ENCODE measurements around the gene SMARCA4. TPM values are rescaled to one million over a fixed set of nuclear protein-coding genes. Genes with fewer than 3 reads are reported as not detected.
A peak's percentile ranks its signal among the peaks of the same experiment; 100 is the strongest.
"Not testable (repeated sequence)": the region's sequence is repeated elsewhere in the genome, so short reads cannot be mapped to it uniquely, and the experiment has no call there.

The SMARCA4 gene
- total RNA-seq, 2 experiments from 2014 or later: 107 to 114 TPM

GRCh38 chr19:10921910-10922637, 38.8 kb upstream of the SMARCA4 start:
- CTCF ChIA-PET: no interaction called here
- no peak for DNase-seq
- Mint-ChIP-seq H3K4me1 (no peaks in the 10 kb centered on the region), H3K27me3 (no peaks in the 10 kb centered on the region), H3K36me3 (no peaks in the 10 kb centered on the region), H3K9me3 (ENCODE audit: low read depth) (no peaks in the 10 kb centered on the region), H3K4me3 (no peak overlapping the region), H3K27ac (no peak overlapping the region)
- ATAC-seq: no peak

GRCh38 chr19:10922638-10923014, 38.2 kb upstream of the SMARCA4 start:
- H3K27me3 Mint-ChIP-seq: no peaks in the 10 kb centered on the region
- DNase-seq: no peak
- ATAC-seq: no peak
- H3K9me3 Mint-ChIP-seq (ENCODE audit: low read depth): no peaks in the 10 kb centered on the region
- H3K4me3 Mint-ChIP-seq: no peak overlapping the region
- CTCF ChIA-PET: no interaction called here
- no peak overlapping the region for H3K27ac Mint-ChIP-seq
- H3K36me3 Mint-ChIP-seq: no peaks in the 10 kb centered on the region
- H3K4me1 Mint-ChIP-seq: peaks cover 5% of the 10 kb centered on the region

GRCh38 chr19:10923260-10924112, 37.3 kb upstream of the SMARCA4 start:
- CTCF ChIA-PET: no interaction called here
- H3K4me3 Mint-ChIP-seq: no peak overlapping the region
- H3K9me3 Mint-ChIP-seq (ENCODE audit: low read depth): no peaks in the 10 kb centered on the region
- H3K27me3 Mint-ChIP-seq: no peaks in the 10 kb centered on the region
- DNase-seq (no peak), ATAC-seq (no peak)
- no peaks in the 10 kb centered on the region for H3K36me3 Mint-ChIP-seq
- H3K27ac Mint-ChIP-seq: no peak overlapping the region
- peaks cover 8% of the 10 kb centered on the region for H3K4me1 Mint-ChIP-seq

DNA sequence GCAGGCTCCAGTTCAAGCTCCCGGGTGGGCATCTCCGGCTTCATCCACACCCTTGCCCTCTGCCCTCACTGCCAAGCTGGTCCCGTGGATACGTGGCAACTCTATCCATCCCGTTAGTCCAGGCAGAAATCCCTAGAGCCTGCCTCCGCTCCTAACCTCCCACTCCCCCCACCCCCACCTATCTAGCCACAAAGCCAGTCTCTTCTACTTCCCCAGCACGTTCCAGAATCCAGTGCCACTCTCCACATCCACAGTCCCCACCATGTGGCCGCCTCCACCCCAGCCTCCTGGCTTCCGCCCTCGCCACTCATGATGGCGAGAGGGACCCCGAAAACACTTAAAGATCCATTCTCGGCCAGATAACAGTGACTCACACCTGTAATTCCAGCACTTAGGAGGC, 36.2 kb upstream of the SMARCA4 start:
- no peak overlapping the region for H3K27ac Mint-ChIP-seq
- peaks cover 11% of the 10 kb centered on the region for H3K4me1 Mint-ChIP-seq
- CTCF ChIA-PET: no interaction called here

GRCh38 chr19:10927730-10928562, 32.9 kb upstream of the SMARCA4 start:
- H3K27ac Mint-ChIP-seq: peak overlapping the region; percentile 83
- H3K36me3 Mint-ChIP-seq: peaks cover 8% of the 10 kb centered on the region
- no peaks in the 10 kb centered on the region for H3K9me3 Mint-ChIP-seq (ENCODE audit: low read depth)
- CTCF ChIA-PET: interaction anchor here (0.5 to 2.0 kb wide), 5 partner anchors 9 to 400 kb away, joined by 3 to 9 read pairs (median 6); no protein-coding TSS in a partner anchor
- H3K4me1 Mint-ChIP-seq: peaks cover 25% of the 10 kb centered on the region
- peak overlapping the region; percentile 86 for H3K4me3 Mint-ChIP-seq
- no peak for DNase-seq
- ATAC-seq: peak; percentile 1
- no peaks in the 10 kb centered on the region for H3K27me3 Mint-ChIP-seq

More for the DNA sequence above, 36.2 kb upstream of the SMARCA4 start:
- ATAC-seq (no peak), DNase-seq (no peak)
- H3K36me3 Mint-ChIP-seq: no peaks in the 10 kb centered on the region
- H3K9me3 Mint-ChIP-seq (ENCODE audit: low read depth): no peaks in the 10 kb centered on the region
- no peaks in the 10 kb centered on the region for H3K27me3 Mint-ChIP-seq
- no peak overlapping the region for H3K4me3 Mint-ChIP-seq

DNA sequence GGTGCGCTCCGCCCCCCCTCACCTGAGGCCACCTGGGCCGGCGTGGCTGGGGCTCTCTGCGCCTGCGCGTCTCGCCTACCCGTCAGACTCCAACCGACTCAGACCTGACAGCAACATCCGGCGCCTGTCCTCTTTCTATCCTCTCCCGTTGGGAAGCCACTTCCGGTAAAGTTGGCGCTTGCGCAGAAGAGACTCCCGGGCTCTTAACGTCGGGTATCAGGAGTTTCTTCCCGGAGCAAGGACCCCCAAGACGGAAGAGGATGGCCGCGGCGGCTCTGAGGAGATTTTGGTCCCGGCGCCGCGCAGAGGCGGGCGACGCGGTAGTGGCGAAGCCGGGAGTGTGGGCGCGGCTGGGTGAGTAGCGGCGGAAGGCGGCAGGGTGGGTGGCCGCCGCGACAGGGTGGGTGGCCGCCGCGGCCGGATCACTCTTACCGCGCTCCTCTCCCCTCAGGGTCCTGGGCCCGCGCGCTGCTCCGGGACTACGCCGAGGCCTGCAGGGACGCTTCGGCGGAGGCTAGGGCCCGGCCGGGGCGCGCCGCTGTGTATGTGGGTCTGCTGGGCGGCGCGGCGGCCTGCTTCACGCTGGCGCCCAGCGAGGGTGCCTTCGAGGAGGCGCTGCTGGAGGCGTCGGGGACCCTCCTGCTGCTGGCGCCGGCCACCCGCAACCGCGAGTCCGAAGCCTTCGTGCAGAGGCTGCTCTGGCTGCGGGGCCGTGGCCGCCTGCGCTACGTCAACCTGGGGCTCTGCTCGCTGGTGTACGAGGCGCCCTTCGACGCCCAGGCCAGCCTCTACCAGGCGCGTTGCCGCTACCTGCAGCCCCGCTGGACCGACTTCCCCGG, 32.0 kb upstream of the SMARCA4 start, which contains the start of the genes TIMM29 and YIPF2:
Gene TIMM29, plus strand, starts transcription at position 249 of the 839 bp plus-strand sequence. Its CDS starts 12 bp downstream, at position 261.
Gene YIPF2, minus strand, starts transcription at position 77 of the 839 bp plus-strand sequence. CDS start 229 bp downstream, outside the sequence.
- Mint-ChIP-seq H3K4me1 (peaks cover 25% of the 10 kb centered on the region), H3K36me3 (peaks cover 8% of the 10 kb centered on the region), H3K27ac (peak within 1 kb of the TSS; percentile 83), H3K4me3 (peak within 1 kb of the TSS; percentile 86), H3K9me3 (ENCODE audit: low read depth) (no peaks in the 10 kb centered on the region), H3K27me3 (no peaks in the 10 kb centered on the region)
- CTCF ChIA-PET: interaction anchor here (1.2 to 3.5 kb wide), 3 partner anchors 8 to 56 kb away, joined by 3 to 26 read pairs (median 9); no protein-coding TSS in a partner anchor
- DNase-seq (peak; percentile 97), ATAC-seq (peak; percentile 90)

- DNase-seq: no peak
- H3K4me1 Mint-ChIP-seq: peaks cover 25% of the 10 kb centered on the region
- no peaks in the 10 kb centered on the region for H3K9me3 Mint-ChIP-seq (ENCODE audit: low read depth)
- peaks cover 8% of the 10 kb centered on the region for H3K36me3 Mint-ChIP-seq
- CTCF ChIA-PET: interaction anchor here (0.9 to 3.5 kb wide), 2 partner anchors 11 to 13 kb away, joined by 3 to 26 read pairs; no protein-coding TSS in a partner anchor
- H3K27ac Mint-ChIP-seq: peak overlapping the region; percentile 69
- H3K27me3 Mint-ChIP-seq: no peaks in the 10 kb centered on the region
- peak overlapping the region; percentile 86 for H3K4me3 Mint-ChIP-seq
- no peak for ATAC-seq
Measured at GRCh38 chr19:10929402-10929794, 31.4 kb upstream of the SMARCA4 start.

DNA sequence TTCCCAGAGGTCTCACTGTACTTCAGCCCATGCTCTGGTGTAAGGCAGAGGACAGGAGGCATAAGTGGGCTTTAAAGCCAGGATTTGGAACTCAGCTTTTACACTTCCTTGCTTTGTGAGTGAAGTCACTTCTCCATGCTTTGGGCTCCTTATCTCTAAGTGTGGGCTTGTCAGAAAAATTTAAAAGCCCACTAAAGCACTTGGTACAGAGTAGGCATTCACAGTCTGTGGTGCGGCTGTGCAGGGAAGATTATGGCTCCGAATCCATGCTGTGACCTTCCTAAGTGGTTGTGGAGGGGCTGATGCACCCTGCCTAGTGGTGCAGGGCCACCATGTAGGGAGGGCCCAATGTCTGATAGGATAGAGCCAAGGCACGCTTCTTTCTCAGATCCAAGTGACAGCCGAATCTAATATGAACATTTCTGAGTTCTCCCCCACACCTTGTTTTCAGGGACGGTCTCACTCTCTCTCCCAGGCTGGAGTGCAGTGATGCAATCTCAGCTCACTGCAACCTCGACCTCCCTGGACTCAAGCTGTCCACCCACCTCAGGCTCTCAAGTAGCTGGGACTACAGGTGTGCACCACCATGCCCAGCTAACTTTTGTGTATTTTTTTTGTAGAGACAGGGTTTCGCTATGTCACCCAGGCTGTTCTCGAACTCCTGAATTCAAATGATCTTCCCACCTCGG, 25.3 kb upstream of the SMARCA4 start:
- CTCF ChIA-PET: interaction anchor here (0.8 to 2.4 kb wide), 12 partner anchors 8 to 271 kb away, joined by 3 to 26 read pairs (median 8); partner anchors contain the start of genes TIMM29 and YIPF2
- DNase-seq: no peak
- Mint-ChIP-seq H3K27me3 (no peaks in the 10 kb centered on the region), H3K9me3 (ENCODE audit: low read depth) (no peaks in the 10 kb centered on the region), H3K36me3 (peaks cover 6% of the 10 kb centered on the region), H3K27ac (no peak overlapping the region), H3K4me3 (no peak overlapping the region), H3K4me1 (peaks cover 21% of the 10 kb centered on the region)
- no peak for ATAC-seq

- no peaks in the 10 kb centered on the region for H3K9me3 Mint-ChIP-seq (ENCODE audit: low read depth)
- no peaks in the 10 kb centered on the region for H3K27me3 Mint-ChIP-seq
- CTCF ChIA-PET: interaction anchor here (0.6 to 2.4 kb wide), 32 partner anchors 9 to 271 kb away, joined by 3 to 26 read pairs (median 4); partner anchors contain the start of genes LDLR, TIMM29 and YIPF2
- DNase-seq (peak; percentile 53), ATAC-seq (peak; percentile 91)
- peaks cover 17% of the 10 kb centered on the region for H3K4me1 Mint-ChIP-seq
- H3K27ac Mint-ChIP-seq: no peak overlapping the region
- no peak overlapping the region for H3K4me3 Mint-ChIP-seq
- H3K36me3 Mint-ChIP-seq: peaks cover 3% of the 10 kb centered on the region
Measured at GRCh38 chr19:10936661-10937084, 24.2 kb upstream of the SMARCA4 start.

GRCh38 chr19:10941649-10942048, 19.2 kb upstream of the SMARCA4 start:
- peaks cover 21% of the 10 kb centered on the region for H3K4me1 Mint-ChIP-seq
- not testable (repeated sequence) for ATAC-seq; DNase-seq; H3K27me3 Mint-ChIP-seq; H3K4me3 Mint-ChIP-seq; H3K27ac Mint-ChIP-seq; H3K36me3 Mint-ChIP-seq; H3K9me3 Mint-ChIP-seq (ENCODE audit: low read depth)
- CTCF ChIA-PET: interaction anchor here (0.6 to 3.4 kb wide), 32 partner anchors 10 to 510 kb away, joined by 3 to 26 read pairs (median 4); partner anchors contain the start of genes LDLR and SMARCA4

- H3K27ac Mint-ChIP-seq; H3K4me3 Mint-ChIP-seq; H3K27me3 Mint-ChIP-seq; DNase-seq; ATAC-seq; H3K9me3 Mint-ChIP-seq (ENCODE audit: low read depth); H3K36me3 Mint-ChIP-seq: not testable (repeated sequence)
- CTCF ChIA-PET: interaction anchor here (1.9 to 3.4 kb wide), 5 partner anchors 12 to 92 kb away, joined by 5 to 26 read pairs (median 12); partner anchors contain the start of gene SMARCA4
- H3K4me1 Mint-ChIP-seq: peaks cover 19% of the 10 kb centered on the region
Measured at GRCh38 chr19:10943412-10943811, 17.4 kb upstream of the SMARCA4 start.

All from activated CD8-positive, alpha-beta memory T cell treated with anti-CD3 and anti-CD28 coated beads, Interleukin-2, amount 10 ng/mL, durations not matched to agents 7 days and 5 days (primary cell).